SK-N-SH (cell line): Measurements from ENCODE around the gene FGD3.

Experiments
- ELF1 ChIP-seq: IDR thresholded peaks from 2 replicates; pipeline ENCODE4 v1.4.0; 2012
- EP300 ChIP-seq, 2 experiments: IDR thresholded peaks; 2 replicates each; pipeline versions ENCODE4 v1.4.0 to v1.6.1; 2012; ENCODE audit warnings: borderline replicate concordance in 1 of 2, low read depth in 1 of 2, low read length in 1 of 2
- EZH2phosphoT487 ChIP-seq: fragments of 200-600 bp; sonication (generic); IDR thresholded peaks from 2 replicates; pipeline ENCODE4 v1.6.1; 2017; ENCODE audit warnings: low read depth, mixed run types, mild to moderate bottlenecking, antibody characterized with exemption, moderate library complexity, borderline replicate concordance
- FOXJ3 ChIP-seq: sonication (generic); formaldehyde crosslinking; IDR thresholded peaks from 2 replicates; pipeline ENCODE4 v1.5.1; 2020; ENCODE audit warnings: mild to moderate bottlenecking, missing genetic modification reagents
- JUND ChIP-seq: IDR thresholded peaks from 2 replicates; pipeline ENCODE4 v1.4.0; 2012
- TF ChIP-seq, protein P1 (sequence below): fragments of 200-600 bp; sonication (generic); IDR thresholded peaks from 2 replicates; pipeline ENCODE4 v1.6.1; 2017; ENCODE audit warnings: antibody characterized with exemption, mild to moderate bottlenecking, moderate library complexity
- TF ChIP-seq, protein P2 (sequence below): fragments of 150-350 bp; IDR thresholded peaks from 2 replicates; pipeline ENCODE4 v1.6.1; 2017; ENCODE audit warnings: antibody characterized with exemption, low read length, low read depth, borderline replicate concordance

- TF ChIP-seq EP300 (IDR thresholded peaks at IDR 0.05; ENCODE audit: borderline replicate concordance in 1 of 2, low read depth in 1 of 2, low read length in 1 of 2) (no peak), EZH2phosphoT487 (no peak), JUND (no peak), ELF1 (no peak), FOXJ3 (no peak)
- TF ChIP-seq, protein P1, sequence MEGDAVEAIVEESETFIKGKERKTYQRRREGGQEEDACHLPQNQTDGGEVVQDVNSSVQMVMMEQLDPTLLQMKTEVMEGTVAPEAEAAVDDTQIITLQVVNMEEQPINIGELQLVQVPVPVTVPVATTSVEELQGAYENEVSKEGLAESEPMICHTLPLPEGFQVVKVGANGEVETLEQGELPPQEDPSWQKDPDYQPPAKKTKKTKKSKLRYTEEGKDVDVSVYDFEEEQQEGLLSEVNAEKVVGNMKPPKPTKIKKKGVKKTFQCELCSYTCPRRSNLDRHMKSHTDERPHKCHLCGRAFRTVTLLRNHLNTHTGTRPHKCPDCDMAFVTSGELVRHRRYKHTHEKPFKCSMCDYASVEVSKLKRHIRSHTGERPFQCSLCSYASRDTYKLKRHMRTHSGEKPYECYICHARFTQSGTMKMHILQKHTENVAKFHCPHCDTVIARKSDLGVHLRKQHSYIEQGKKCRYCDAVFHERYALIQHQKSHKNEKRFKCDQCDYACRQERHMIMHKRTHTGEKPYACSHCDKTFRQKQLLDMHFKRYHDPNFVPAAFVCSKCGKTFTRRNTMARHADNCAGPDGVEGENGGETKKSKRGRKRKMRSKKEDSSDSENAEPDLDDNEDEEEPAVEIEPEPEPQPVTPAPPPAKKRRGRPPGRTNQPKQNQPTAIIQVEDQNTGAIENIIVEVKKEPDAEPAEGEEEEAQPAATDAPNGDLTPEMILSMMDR, result no peak
- TF ChIP-seq, protein P2, sequence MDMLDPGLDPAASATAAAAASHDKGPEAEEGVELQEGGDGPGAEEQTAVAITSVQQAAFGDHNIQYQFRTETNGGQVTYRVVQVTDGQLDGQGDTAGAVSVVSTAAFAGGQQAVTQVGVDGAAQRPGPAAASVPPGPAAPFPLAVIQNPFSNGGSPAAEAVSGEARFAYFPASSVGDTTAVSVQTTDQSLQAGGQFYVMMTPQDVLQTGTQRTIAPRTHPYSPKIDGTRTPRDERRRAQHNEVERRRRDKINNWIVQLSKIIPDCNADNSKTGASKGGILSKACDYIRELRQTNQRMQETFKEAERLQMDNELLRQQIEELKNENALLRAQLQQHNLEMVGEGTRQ, result no peak
Observed at GRCh38 chr9:92964607-92965060, 17.3 kb downstream of the FGD3 start.
